ENCODE data around the gene ARHGEF39. TPM values are rescaled to one million over a fixed set of nuclear protein-coding genes. Genes with fewer than 3 reads are reported as not detected.
A peak's percentile ranks its signal among the peaks of the same experiment; 100 is the strongest.

ARHGEF39 gene
- total and polyA plus RNA-seq, 7 experiments from 2014 or later: 0.11 to 10.4 (median 0.44) TPM; not detected in 2

DNA sequence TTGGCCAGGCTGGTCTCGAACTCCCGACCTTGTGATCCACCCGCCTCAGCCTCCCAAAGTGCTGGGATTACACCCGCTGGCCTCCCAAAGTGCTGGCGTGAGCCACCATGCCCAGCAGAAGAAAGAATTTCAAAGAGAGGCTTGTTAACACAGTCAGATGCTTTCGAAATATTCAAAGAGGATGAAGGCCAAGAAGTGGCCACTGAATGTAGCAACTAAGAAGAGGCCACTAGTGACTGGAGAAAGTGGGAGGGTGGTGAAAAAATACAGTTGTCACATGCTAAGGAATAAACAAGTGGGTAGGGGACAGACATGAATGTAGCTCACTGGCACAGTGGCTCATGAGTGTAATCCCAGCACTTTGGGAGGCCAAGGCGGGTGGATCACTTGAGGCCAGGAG, 37.7 kb upstream of the ARHGEF39 start:
- intact Hi-C loops (cut with micrococcal nuclease): no loop called here
- peaks cover 0 to 7% (median 0%) of the 10 kb centered on the region in 7 donors for H3K4me1 Mint-ChIP-seq

DNA sequence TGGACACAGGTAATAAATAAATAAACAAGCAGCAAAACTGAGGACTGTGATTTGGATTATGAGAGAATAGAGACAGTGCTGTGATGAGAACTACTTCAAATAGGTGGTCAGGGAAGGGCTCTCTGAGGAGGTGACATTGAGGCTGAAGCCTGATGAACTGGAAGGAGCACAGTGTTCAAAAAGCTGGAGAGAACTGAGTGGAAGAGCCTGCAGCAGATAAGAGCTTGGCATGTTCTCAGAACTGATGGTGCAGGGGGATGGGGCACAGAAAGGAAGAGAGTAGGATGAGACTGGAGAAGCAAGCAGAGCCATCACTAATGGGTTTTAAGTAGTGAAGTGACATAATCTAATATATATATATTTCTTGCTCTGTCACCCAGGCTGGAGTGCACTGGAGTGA, 35.9 kb upstream of the ARHGEF39 start:
- H3K27me3 ChIP-seq (ENCODE audit: control insufficient read depth in 2 of 2, insufficient read depth in 2 of 2, low read length in 2 of 2): no peaks in the 10 kb centered on the region
- POLR2A ChIA-PET: interaction anchor here (1.2 kb wide), 1 partner anchor 9 kb away, joined by 3 read pairs; no protein-coding TSS in a partner anchor

More for the DNA sequence above, 37.7 kb upstream of the ARHGEF39 start:
- CTCF ChIA-PET: interaction anchor here (0.5 kb wide), 1 partner anchor 10 kb away, joined by 3 read pairs; no protein-coding TSS in a partner anchor
- no peak for DNase-seq
- H3K4me3 Mint-ChIP-seq: no peak overlapping the region
- H3K36me3 Mint-ChIP-seq: peaks cover 19 to 41% (median 25%) of the 10 kb centered on the region in 5 donors
- POLR2A ChIA-PET: interaction anchor here (0.9 to 1.3 kb wide), 2 partner anchors 45 to 53 kb away, joined by 3 to 4 read pairs; partner anchors contain the start of genes CCDC107 and RMRP
- peak overlapping the region in 2 of 9 donors; percentile 14 to 59 for H3K27ac Mint-ChIP-seq
- Histone ChIP-seq H3K9me3 (ENCODE audit: control insufficient read depth in 2 of 3, low read length in 3 of 3) (no peaks in the 10 kb centered on the region), H3K27ac (ENCODE audit: low read depth, low read length) (no peak overlapping the region), H3K27me3 (ENCODE audit: control insufficient read depth in 2 of 2, insufficient read depth in 2 of 2, low read length in 2 of 2) (no peaks in the 10 kb centered on the region), H3K4me3 (ENCODE audit: low read length) (no peak overlapping the region), H3K36me3 (ENCODE audit: control insufficient read depth in 2 of 3, insufficient read depth in 3 of 3, low read length in 3 of 3) (peaks cover 56 to 100% (median 63%) of the 10 kb centered on the region in 3 experiments), H3K4me1 (ENCODE audit: control insufficient read depth in 2 of 2, insufficient read depth in 2 of 2, low read length in 2 of 2) (no peaks in the 10 kb centered on the region)
- no peak for ATAC-seq
- H3K9me3 Mint-ChIP-seq: peaks cover 0 to 2% (median 0%) of the 10 kb centered on the region in 11 donors
- no peaks in the 10 kb centered on the region for H3K27me3 Mint-ChIP-seq

GRCh38 chr9:35700031-35700430, 35.0 kb upstream of the ARHGEF39 start:
- no peak overlapping the region for H3K27ac Mint-ChIP-seq
- DNase-seq (no peak), ATAC-seq (no peak)
- intact Hi-C loops (cut with micrococcal nuclease): no loop called here
- H3K36me3 ChIP-seq (ENCODE audit: control insufficient read depth in 2 of 3, insufficient read depth in 3 of 3, low read length in 3 of 3): peaks cover 31 to 85% (median 37%) of the 10 kb centered on the region in 3 experiments
- no peaks in the 10 kb centered on the region for H3K9me3 ChIP-seq (ENCODE audit: control insufficient read depth in 2 of 3, low read length in 3 of 3)
- H3K9me3 Mint-ChIP-seq: no peaks in the 10 kb centered on the region
- peaks cover 0 to 10% of the 10 kb centered on the region in 2 donors for H3K4me1 ChIP-seq (ENCODE audit: control insufficient read depth in 2 of 2, insufficient read depth in 2 of 2, low read length in 2 of 2)
- H3K36me3 Mint-ChIP-seq: peaks cover 7 to 40% (median 14%) of the 10 kb centered on the region in 5 donors
- H3K27ac ChIP-seq (ENCODE audit: low read depth, low read length): no peak overlapping the region
- ChIA-PET CTCF (no interaction called here), POLR2A (interaction anchor here (0.5 to 1.2 kb wide), 3 partner anchors 8 to 48 kb away, joined by 3 to 4 read pairs (median 3); no protein-coding TSS in a partner anchor)
- no peak overlapping the region for H3K4me3 Mint-ChIP-seq
- no peak overlapping the region for H3K4me3 ChIP-seq (ENCODE audit: low read length)
- H3K27me3 Mint-ChIP-seq: no peaks in the 10 kb centered on the region
- H3K27me3 ChIP-seq (ENCODE audit: control insufficient read depth in 2 of 2, insufficient read depth in 2 of 2, low read length in 2 of 2): no peaks in the 10 kb centered on the region
- peaks cover 7 to 10% (median 8%) of the 10 kb centered on the region in 7 donors for H3K4me1 Mint-ChIP-seq

More for the DNA sequence above, 35.9 kb upstream of the ARHGEF39 start:
- no peak for DNase-seq
- no peaks in the 10 kb centered on the region for H3K27me3 Mint-ChIP-seq
- Histone ChIP-seq H3K27ac (ENCODE audit: low read depth, low read length) (no peak overlapping the region), H3K36me3 (ENCODE audit: control insufficient read depth in 2 of 3, insufficient read depth in 3 of 3, low read length in 3 of 3) (peaks cover 39 to 94% (median 46%) of the 10 kb centered on the region in 3 experiments), H3K4me3 (ENCODE audit: low read length) (no peak overlapping the region), H3K4me1 (ENCODE audit: control insufficient read depth in 2 of 2, insufficient read depth in 2 of 2, low read length in 2 of 2) (peaks cover 0 to 10% of the 10 kb centered on the region in 2 donors), H3K9me3 (ENCODE audit: control insufficient read depth in 2 of 3, low read length in 3 of 3) (no peaks in the 10 kb centered on the region)
- no peak overlapping the region for H3K4me3 Mint-ChIP-seq
- peaks cover 7 to 40% (median 14%) of the 10 kb centered on the region in 5 donors for H3K36me3 Mint-ChIP-seq
- no peak for ATAC-seq
- CTCF ChIA-PET: interaction anchor here (1.1 kb wide), 2 partner anchors 8 to 88 kb away, joined by 4 to 6 read pairs; no protein-coding TSS in a partner anchor
- intact Hi-C loops (cut with micrococcal nuclease): no loop called here
- H3K27ac Mint-ChIP-seq: no peak overlapping the region
- no peaks in the 10 kb centered on the region for H3K9me3 Mint-ChIP-seq
- peaks cover 7 to 10% (median 8%) of the 10 kb centered on the region in 7 donors for H3K4me1 Mint-ChIP-seq

DNA sequence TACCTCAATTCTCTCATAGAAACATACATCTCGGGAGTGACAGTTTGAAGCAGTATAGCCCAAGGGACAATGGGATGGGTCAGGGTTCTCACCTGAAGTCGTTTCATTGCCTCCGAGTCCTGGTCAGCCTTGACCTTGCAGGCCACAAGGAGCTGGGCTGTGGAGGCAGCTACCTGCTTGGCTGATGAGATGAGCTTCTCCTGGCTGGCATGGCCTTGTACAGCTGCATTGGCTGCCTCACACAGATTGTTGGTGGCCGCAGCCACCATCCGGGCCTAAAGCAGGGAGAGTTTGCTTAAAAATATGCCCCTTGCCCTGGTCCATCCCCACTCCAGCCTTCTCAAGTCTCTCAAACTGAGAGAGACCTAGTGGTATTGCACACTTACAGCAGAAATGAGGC, 33.2 kb upstream of the ARHGEF39 start:
- CTCF ChIA-PET: interaction anchor here (0.9 to 7.1 kb wide), 6 partner anchors 14 to 82 kb away, joined by 3 to 107 read pairs (median 23); partner anchors contain the start of genes ARHGEF39, CA9, CCDC107 and CD72
- Histone ChIP-seq H3K9me3 (ENCODE audit: control insufficient read depth in 2 of 3, low read length in 3 of 3) (no peaks in the 10 kb centered on the region), H3K4me3 (ENCODE audit: low read length) (no peak overlapping the region), H3K36me3 (ENCODE audit: control insufficient read depth in 2 of 3, insufficient read depth in 3 of 3, low read length in 3 of 3) (peaks cover 18 to 67% (median 24%) of the 10 kb centered on the region in 3 experiments), H3K27me3 (ENCODE audit: control insufficient read depth in 2 of 2, insufficient read depth in 2 of 2, low read length in 2 of 2) (no peaks in the 10 kb centered on the region), H3K27ac (ENCODE audit: low read depth, low read length) (no peak overlapping the region), H3K4me1 (ENCODE audit: control insufficient read depth in 2 of 2, insufficient read depth in 2 of 2, low read length in 2 of 2) (peaks cover 0 to 10% of the 10 kb centered on the region in 2 donors)
- peaks cover 0 to 30% (median 6%) of the 10 kb centered on the region in 5 donors for H3K36me3 Mint-ChIP-seq
- H3K27me3 Mint-ChIP-seq: no peaks in the 10 kb centered on the region
- DNase-seq (no peak), ATAC-seq (no peak)
- H3K9me3 Mint-ChIP-seq: no peaks in the 10 kb centered on the region
- POLR2A ChIA-PET: interaction anchor here (1.3 to 4.0 kb wide), 2 partner anchors 31 to 49 kb away, joined by 3 to 36 read pairs; partner anchors contain the start of gene SIT1
- H3K4me1 Mint-ChIP-seq: peaks cover 6 to 10% (median 8%) of the 10 kb centered on the region in 7 donors
- H3K4me3 Mint-ChIP-seq: no peak overlapping the region
- intact Hi-C loops (cut with micrococcal nuclease): no loop called here
- H3K27ac Mint-ChIP-seq: peak overlapping the region in 1 of 9 donors; percentile 44

DNA sequence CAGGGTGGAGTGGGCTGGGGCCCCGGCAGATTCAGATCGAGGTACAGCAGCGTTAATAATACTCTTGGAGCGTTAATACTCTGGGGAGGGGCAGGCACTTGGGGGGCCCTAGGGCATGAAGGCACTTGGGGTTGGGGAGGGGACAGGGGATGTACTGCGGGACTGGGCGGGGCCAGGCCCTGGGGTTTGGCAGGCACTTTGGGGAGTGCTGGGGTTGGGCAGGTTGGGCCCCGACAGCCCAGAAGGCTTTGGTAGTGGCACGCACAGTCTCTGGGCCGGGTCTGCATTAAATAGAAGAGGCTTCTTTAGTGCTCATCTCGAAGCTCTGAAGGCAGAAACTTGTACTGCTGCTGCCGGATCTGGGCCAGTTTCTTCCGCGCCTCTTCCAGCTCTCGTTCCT, 32.5 kb upstream of the ARHGEF39 start:
- Mint-ChIP-seq H3K4me3 (no peak overlapping the region), H3K27ac (peak overlapping the region in 3 of 9 donors; percentile 38 to 60 (median 44)), H3K27me3 (no peaks in the 10 kb centered on the region), H3K9me3 (no peaks in the 10 kb centered on the region), H3K36me3 (peaks cover 0 to 23% (median 0%) of the 10 kb centered on the region in 5 donors), H3K4me1 (peaks cover 4 to 10% (median 8%) of the 10 kb centered on the region in 7 donors)
- no peaks in the 10 kb centered on the region for H3K9me3 ChIP-seq (ENCODE audit: control insufficient read depth in 2 of 3, low read length in 3 of 3)
- intact Hi-C loops (cut with micrococcal nuclease): loop anchor here (2.0 kb wide), 4 partner anchors 31 to 81 kb away; partner anchors contain the start of genes CCDC107 (in 1 of the 2) and RMRP (in 1 of the 2)
- H3K27me3 ChIP-seq (ENCODE audit: control insufficient read depth in 2 of 2, insufficient read depth in 2 of 2, low read length in 2 of 2): no peaks in the 10 kb centered on the region
- no peak overlapping the region for H3K27ac ChIP-seq (ENCODE audit: low read depth, low read length)
- DNase-seq (no peak), ATAC-seq (no peak)
- CTCF ChIA-PET: interaction anchor here (0.9 to 7.1 kb wide), 15 partner anchors 9 to 94 kb away, joined by 3 to 107 read pairs (median 9); partner anchors contain the start of genes ARHGEF39, CA9, CCDC107 and CD72
- H3K4me3 ChIP-seq (ENCODE audit: low read length): no peak overlapping the region
- POLR2A ChIA-PET: interaction anchor here (0.6 to 4.0 kb wide), 6 partner anchors 8 to 173 kb away, joined by 3 to 36 read pairs (median 10); partner anchors contain the start of genes OR13J1 and SIT1
- H3K36me3 ChIP-seq (ENCODE audit: control insufficient read depth in 2 of 3, insufficient read depth in 3 of 3, low read length in 3 of 3): peaks cover 13 to 59% (median 24%) of the 10 kb centered on the region in 3 experiments
- peaks cover 0 to 10% of the 10 kb centered on the region in 2 donors for H3K4me1 ChIP-seq (ENCODE audit: control insufficient read depth in 2 of 2, insufficient read depth in 2 of 2, low read length in 2 of 2)

DNA sequence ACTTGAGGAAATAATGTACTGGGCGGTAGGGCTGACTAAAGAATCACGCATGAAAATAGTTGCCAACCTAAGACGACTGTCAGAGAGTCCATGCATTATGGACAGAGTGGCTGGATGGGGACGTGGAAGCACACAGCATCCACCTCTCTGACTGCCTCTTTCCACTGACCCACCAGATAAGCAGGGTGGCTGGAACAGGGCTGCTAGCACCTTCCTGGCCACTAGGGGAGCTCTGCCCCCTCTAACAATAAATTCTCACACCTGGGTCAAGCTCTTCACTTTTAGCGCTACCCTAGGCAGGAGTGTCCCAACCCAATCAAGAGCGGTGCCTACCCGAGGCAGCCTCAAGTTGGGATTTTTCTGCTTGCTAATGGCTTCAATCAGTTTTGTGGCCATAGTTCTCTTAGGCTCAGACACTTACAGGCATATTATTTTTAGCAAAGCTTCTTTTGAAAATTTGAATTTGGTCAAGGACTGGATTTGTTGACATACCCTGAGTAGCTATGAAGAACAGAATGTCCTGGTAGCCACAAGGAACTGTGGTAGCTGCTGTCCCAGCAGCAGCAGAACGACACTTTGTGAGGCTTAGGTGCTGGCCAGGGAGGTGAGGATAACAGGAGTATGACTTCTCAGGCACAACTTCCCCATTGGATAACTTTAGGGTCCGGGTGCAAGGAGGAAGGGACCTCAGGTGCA, 31.7 kb upstream of the ARHGEF39 start:
- no peaks in the 10 kb centered on the region for H3K9me3 Mint-ChIP-seq
- Histone ChIP-seq H3K27me3 (ENCODE audit: control insufficient read depth in 2 of 2, insufficient read depth in 2 of 2, low read length in 2 of 2) (no peaks in the 10 kb centered on the region), H3K27ac (ENCODE audit: low read depth, low read length) (no peak overlapping the region), H3K9me3 (ENCODE audit: control insufficient read depth in 2 of 3, low read length in 3 of 3) (no peaks in the 10 kb centered on the region), H3K36me3 (ENCODE audit: control insufficient read depth in 2 of 3, insufficient read depth in 3 of 3, low read length in 3 of 3) (peaks cover 13 to 51% (median 20%) of the 10 kb centered on the region in 3 experiments), H3K4me1 (ENCODE audit: control insufficient read depth in 2 of 2, insufficient read depth in 2 of 2, low read length in 2 of 2) (peaks cover 0 to 10% of the 10 kb centered on the region in 2 donors), H3K4me3 (ENCODE audit: low read length) (no peak overlapping the region)
- ATAC-seq (peak; percentile 91), DNase-seq (peak in 8 of 9 donors; percentile 15 to 56 (median 41))
- H3K4me1 Mint-ChIP-seq: peaks cover 6 to 15% (median 13%) of the 10 kb centered on the region in 7 donors
- peaks cover 0 to 23% (median 0%) of the 10 kb centered on the region in 5 donors for H3K36me3 Mint-ChIP-seq
- ChIA-PET POLR2A (interaction anchor here (0.6 to 4.0 kb wide), 11 partner anchors 9 to 174 kb away, joined by 3 to 36 read pairs (median 6); partner anchors contain the start of genes CCDC107, CREB3, OR13J1 and RMRP), CTCF (interaction anchor here (0.6 to 7.1 kb wide), 33 partner anchors 9 to 986 kb away, joined by 3 to 107 read pairs (median 4); partner anchors contain the start of genes ARHGEF39, CA9, CCDC107 and CCL21)
- H3K4me3 Mint-ChIP-seq: no peak overlapping the region
- no peaks in the 10 kb centered on the region for H3K27me3 Mint-ChIP-seq
- intact Hi-C loops (cut with micrococcal nuclease): loop anchor here (1.0 to 2.0 kb wide), 8 partner anchors 32 to 186 kb away; partner anchors contain the start of genes CCDC107 (in 2 of the 2) and RMRP (in 2 of the 2)
- peak overlapping the region in 8 of 9 donors; percentile 33 to 85 (median 66) for H3K27ac Mint-ChIP-seq

All from naive thymus-derived CD4-positive, alpha-beta T cell (primary cell).